ENCODE measurements around the gene APOA4.

DNA sequence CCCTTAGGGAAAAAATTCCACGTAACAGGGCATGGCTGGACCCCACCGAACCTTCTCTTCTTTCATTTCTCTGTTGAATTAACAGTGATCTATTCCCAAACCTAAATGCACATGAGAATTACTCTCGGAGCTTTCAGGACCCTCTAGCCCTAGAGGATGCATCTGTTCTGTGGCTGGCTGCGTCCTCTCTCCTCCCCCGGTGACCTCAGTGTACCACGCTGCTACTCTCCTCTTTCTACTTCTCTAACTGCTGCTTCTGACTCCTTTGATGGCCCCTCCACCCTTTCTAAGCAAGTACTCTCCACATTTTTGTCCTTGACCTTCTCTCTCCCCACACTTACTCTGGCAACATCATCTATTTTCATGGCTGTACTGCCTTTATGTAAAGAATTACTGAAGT, 26.4 kb upstream of the APOA4 start:
- TF ChIP-seq, protein P1, sequence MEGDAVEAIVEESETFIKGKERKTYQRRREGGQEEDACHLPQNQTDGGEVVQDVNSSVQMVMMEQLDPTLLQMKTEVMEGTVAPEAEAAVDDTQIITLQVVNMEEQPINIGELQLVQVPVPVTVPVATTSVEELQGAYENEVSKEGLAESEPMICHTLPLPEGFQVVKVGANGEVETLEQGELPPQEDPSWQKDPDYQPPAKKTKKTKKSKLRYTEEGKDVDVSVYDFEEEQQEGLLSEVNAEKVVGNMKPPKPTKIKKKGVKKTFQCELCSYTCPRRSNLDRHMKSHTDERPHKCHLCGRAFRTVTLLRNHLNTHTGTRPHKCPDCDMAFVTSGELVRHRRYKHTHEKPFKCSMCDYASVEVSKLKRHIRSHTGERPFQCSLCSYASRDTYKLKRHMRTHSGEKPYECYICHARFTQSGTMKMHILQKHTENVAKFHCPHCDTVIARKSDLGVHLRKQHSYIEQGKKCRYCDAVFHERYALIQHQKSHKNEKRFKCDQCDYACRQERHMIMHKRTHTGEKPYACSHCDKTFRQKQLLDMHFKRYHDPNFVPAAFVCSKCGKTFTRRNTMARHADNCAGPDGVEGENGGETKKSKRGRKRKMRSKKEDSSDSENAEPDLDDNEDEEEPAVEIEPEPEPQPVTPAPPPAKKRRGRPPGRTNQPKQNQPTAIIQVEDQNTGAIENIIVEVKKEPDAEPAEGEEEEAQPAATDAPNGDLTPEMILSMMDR (IDR thresholded peaks at IDR 0.05) = no peak
- TF ChIP-seq POLR2A (IDR thresholded peaks at IDR 0.05) = no peak

Measured in uterus (tissue), 2 donors.